SK-MEL-5 (cell line): ENCODE measurements around the gene UCP3. TPM values are rescaled to one million over a fixed set of nuclear protein-coding genes. Genes with fewer than 3 reads are reported as not detected.

Experiments
- total RNA-seq: library from RNA; depleted of rRNA; stranded (reverse); fragments of >200 nt; shearing (Covaris generic); gene quantifications from 2 replicates; pipeline ENCODE4 v1.2.3, GENCODE V29; 2014; rRNA removed

Gene UCP3
- total RNA-seq, 1 experiment from 2014 or later: 0.29 TPM

Other genes starting within 250 kb of the UCP3 start
- gene RAB6A, start 248.0 kb downstream of the UCP3 start, total RNA-seq: 78.3 and 82.4 TPM in 2 replicates
- gene MRPL48, start 221.2 kb downstream of the UCP3 start, total RNA-seq: 111 and 119 TPM in 2 replicates
- gene COA4, start 132.2 kb downstream of the UCP3 start, total RNA-seq: 149 TPM in 2 replicates
- 15.7 and 17.7 TPM in 2 replicates for gene PAAF1, start 132.1 kb downstream of the UCP3 start, total RNA-seq
- gene DNAJB13, start 58.1 kb downstream of the UCP3 start, total RNA-seq: 0.40 TPM in 1 of 2 replicates, not detected in the other
- gene UCP2, start 26.2 kb downstream of the UCP3 start, total RNA-seq: 0.63 and 2.4 TPM in 2 replicates
- 32.5 and 35.0 TPM in 2 replicates for gene C2CD3, start 161.9 kb upstream of the UCP3 start, total RNA-seq
- gene PPME1, start 162.2 kb upstream of the UCP3 start, total RNA-seq: 47.9 and 53.7 TPM in 2 replicates